DND-41 (cell line): Measurements from ENCODE around the gene CYP4A22.
"Not testable (repeated sequence)": the region's sequence is repeated elsewhere in the genome, so short reads cannot be mapped to it uniquely, and the experiment has no call there.

Source experiments
- CTCF ChIP-seq: IDR thresholded peaks from 2 replicates; pipeline ENCODE4 v1.5.1; 2012; ENCODE audit warnings: borderline replicate concordance, low read length, moderate library complexity, mild to moderate bottlenecking; ENCODE audit not compliant: poor library complexity, severe bottlenecking; ENCODE audit errors: extremely low read depth
- EZH2 ChIP-seq: IDR thresholded peaks from 3 replicates; pipeline ENCODE4 v1.6.1; 2012; ENCODE audit warnings: borderline replicate concordance, low read depth, mild to moderate bottlenecking, moderate library complexity, low read length, inconsistent platforms; ENCODE audit not compliant: severe bottlenecking

GRCh38 chr1:47157957-47158356, 20.7 kb downstream of the CYP4A22 start:
- TF ChIP-seq CTCF, EZH2: not testable (repeated sequence)
